ENCODE data around the gene NCKAP5. TPM values are rescaled to one million over a fixed set of nuclear protein-coding genes. Genes with fewer than 3 reads are reported as not detected.

NCKAP5 gene
- polyA plus RNA-seq, 3 donors, result not detected

DNA sequence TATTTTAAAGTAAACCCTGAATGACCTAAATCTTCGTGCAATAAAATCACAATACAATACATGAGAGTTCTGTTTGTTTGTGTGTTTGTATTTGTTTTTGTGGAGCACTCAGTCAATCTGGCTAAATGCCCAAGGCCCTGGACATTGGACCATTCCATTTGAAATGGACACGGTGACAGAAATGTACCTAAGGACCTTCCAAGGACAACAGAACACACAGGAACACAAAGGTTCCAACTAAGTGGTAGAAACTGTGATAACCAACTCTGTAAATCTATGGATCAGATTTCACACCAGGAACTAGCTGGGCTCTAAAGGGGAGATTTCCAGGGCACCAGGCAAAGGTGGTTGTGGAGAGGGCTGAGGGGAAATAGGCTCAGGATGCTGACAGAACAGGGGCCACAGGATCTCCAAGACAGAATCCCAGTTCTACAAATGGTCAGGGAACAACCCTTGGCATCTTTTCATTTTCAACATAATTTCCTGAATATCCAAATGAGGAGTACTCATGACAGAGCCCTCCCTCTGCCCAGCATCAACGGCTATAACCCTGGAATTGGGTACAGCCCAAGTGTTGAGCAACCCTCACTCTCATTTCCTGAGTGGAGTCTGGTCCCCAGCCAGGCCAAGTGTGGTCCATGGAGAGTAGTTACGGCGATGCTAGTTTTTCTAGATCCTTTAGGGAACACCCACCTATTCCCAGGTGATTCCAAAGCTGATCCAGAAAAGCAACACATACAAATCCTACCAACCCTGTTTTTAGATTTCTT lies 78.4 kb downstream of the NCKAP5 start:
- no peak overlapping the region for H3K4me2 ChIP-seq (replicated peaks; ENCODE audit: extremely low read depth, low read length, poor library complexity, severe bottlenecking)
- no peaks in the 10 kb centered on the region for H3K79me2 ChIP-seq (ENCODE audit: insufficient read depth, low read length)
- no peaks in the 10 kb centered on the region for H3K9me3 ChIP-seq (replicated peaks in 1 of 2; ENCODE audit: control insufficient read depth in 1 of 2, insufficient read depth in 1 of 2, low read length in 2 of 2)
- Mint-ChIP-seq H3K9me3 (peaks cover 0 to 9% (median 0%) of the 10 kb centered on the region in 7 donors), H3K27ac (no peak overlapping the region), H3K4me3 (no peak overlapping the region), H3K27me3 (ENCODE audit: low read depth in 3 of 3) (no peaks in the 10 kb centered on the region), H3K36me3 (no peaks in the 10 kb centered on the region), H3K4me1 (no peaks in the 10 kb centered on the region)
- TF ChIP-seq, protein P1, sequence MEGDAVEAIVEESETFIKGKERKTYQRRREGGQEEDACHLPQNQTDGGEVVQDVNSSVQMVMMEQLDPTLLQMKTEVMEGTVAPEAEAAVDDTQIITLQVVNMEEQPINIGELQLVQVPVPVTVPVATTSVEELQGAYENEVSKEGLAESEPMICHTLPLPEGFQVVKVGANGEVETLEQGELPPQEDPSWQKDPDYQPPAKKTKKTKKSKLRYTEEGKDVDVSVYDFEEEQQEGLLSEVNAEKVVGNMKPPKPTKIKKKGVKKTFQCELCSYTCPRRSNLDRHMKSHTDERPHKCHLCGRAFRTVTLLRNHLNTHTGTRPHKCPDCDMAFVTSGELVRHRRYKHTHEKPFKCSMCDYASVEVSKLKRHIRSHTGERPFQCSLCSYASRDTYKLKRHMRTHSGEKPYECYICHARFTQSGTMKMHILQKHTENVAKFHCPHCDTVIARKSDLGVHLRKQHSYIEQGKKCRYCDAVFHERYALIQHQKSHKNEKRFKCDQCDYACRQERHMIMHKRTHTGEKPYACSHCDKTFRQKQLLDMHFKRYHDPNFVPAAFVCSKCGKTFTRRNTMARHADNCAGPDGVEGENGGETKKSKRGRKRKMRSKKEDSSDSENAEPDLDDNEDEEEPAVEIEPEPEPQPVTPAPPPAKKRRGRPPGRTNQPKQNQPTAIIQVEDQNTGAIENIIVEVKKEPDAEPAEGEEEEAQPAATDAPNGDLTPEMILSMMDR (IDR thresholded peaks at IDR 0.05), result no peak
- H3K27ac ChIP-seq (ENCODE audit: low read depth in 1 of 2, low read length in 2 of 2), result no peak overlapping the region
- no peaks in the 10 kb centered on the region for H3K36me3 ChIP-seq (replicated peaks in 1 of 2; ENCODE audit: control insufficient read depth in 1 of 2, insufficient read depth in 2 of 2, low read length in 2 of 2)
- H3K27me3 ChIP-seq (ENCODE audit: control insufficient read depth in 2 of 2, insufficient read depth in 2 of 2, low read length in 2 of 2), result no peaks in the 10 kb centered on the region
- intact Hi-C loops (cut with micrococcal nuclease), result no loop called here
- H4K20me1 ChIP-seq (ENCODE audit: insufficient read depth, low read length), result no peaks in the 10 kb centered on the region
- no peak for DNase-seq
- no peak overlapping the region for H3K4me3 ChIP-seq (replicated peaks in 1 of 3; ENCODE audit: low read depth in 2 of 3, low read length in 3 of 3)
- H2AFZ ChIP-seq (ENCODE audit: insufficient read depth, low read depth, low read length, poor library complexity, severe bottlenecking), result no peak overlapping the region
- 93% methylated on average over 3 of the region's 5 CpGs for WGBS (ENCODE audit: insufficient coverage)
- H3K4me1 ChIP-seq (ENCODE audit: control insufficient read depth in 1 of 2, insufficient read depth in 2 of 2, low read length in 2 of 2), result no peaks in the 10 kb centered on the region
- no peak overlapping the region for H3K9ac ChIP-seq (ENCODE audit: insufficient read depth, low read length, poor library complexity, severe bottlenecking)

DNA sequence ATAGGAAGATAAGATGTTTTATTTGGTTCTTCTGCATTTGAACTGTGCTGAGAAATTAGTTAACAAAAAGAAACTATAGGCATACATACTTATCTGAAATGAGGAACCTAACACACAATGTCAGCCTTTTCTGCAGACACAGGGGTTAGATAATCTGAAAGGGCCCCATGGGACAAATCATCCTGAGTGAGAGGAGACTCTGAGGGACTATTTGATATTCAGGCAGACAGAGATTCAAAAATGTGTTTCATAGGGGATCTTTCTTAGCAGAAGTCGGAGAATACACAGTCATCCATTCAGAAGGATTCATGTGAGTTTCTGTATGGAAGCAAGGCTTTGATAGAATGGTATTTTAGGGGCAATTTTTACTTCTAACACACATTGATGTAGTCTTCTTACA lies 79.1 kb downstream of the NCKAP5 start:
- Histone ChIP-seq H3K4me1 (ENCODE audit: control insufficient read depth in 1 of 2, insufficient read depth in 2 of 2, low read length in 2 of 2) (no peaks in the 10 kb centered on the region), H2AFZ (ENCODE audit: insufficient read depth, low read depth, low read length, poor library complexity, severe bottlenecking) (no peak overlapping the region), H3K4me3 (replicated peaks in 1 of 3; ENCODE audit: low read depth in 2 of 3, low read length in 3 of 3) (no peak overlapping the region), H3K27me3 (ENCODE audit: control insufficient read depth in 2 of 2, insufficient read depth in 2 of 2, low read length in 2 of 2) (no peaks in the 10 kb centered on the region), H3K79me2 (ENCODE audit: insufficient read depth, low read length) (no peaks in the 10 kb centered on the region), H3K36me3 (replicated peaks in 1 of 2; ENCODE audit: control insufficient read depth in 1 of 2, insufficient read depth in 2 of 2, low read length in 2 of 2) (no peaks in the 10 kb centered on the region), H3K9ac (ENCODE audit: insufficient read depth, low read length, poor library complexity, severe bottlenecking) (no peak overlapping the region), H3K4me2 (replicated peaks; ENCODE audit: extremely low read depth, low read length, poor library complexity, severe bottlenecking) (no peak overlapping the region), H3K9me3 (replicated peaks in 1 of 2; ENCODE audit: control insufficient read depth in 1 of 2, insufficient read depth in 1 of 2, low read length in 2 of 2) (no peaks in the 10 kb centered on the region), H4K20me1 (ENCODE audit: insufficient read depth, low read length) (no peaks in the 10 kb centered on the region), H3K27ac (ENCODE audit: low read depth in 1 of 2, low read length in 2 of 2) (no peak overlapping the region)
- no CpG with 5 or more reads among the region's 1 CpG for WGBS (ENCODE audit: insufficient coverage)
- Mint-ChIP-seq H3K27me3 (ENCODE audit: low read depth in 3 of 3) (no peaks in the 10 kb centered on the region), H3K4me1 (no peaks in the 10 kb centered on the region), H3K27ac (no peak overlapping the region), H3K4me3 (no peak overlapping the region), H3K36me3 (no peaks in the 10 kb centered on the region), H3K9me3 (peaks cover 0 to 9% (median 0%) of the 10 kb centered on the region in 7 donors)
- no peak for DNase-seq
- TF ChIP-seq, protein P1 (IDR thresholded peaks at IDR 0.05), result no peak
- intact Hi-C loops (cut with micrococcal nuclease), result no loop called here
